ENCODE results near the gene PEX3.
"Not testable (repeated sequence)": the region's sequence is repeated elsewhere in the genome, so short reads cannot be mapped to it uniquely, and the experiment has no call there.

The PEX3 gene

DNA sequence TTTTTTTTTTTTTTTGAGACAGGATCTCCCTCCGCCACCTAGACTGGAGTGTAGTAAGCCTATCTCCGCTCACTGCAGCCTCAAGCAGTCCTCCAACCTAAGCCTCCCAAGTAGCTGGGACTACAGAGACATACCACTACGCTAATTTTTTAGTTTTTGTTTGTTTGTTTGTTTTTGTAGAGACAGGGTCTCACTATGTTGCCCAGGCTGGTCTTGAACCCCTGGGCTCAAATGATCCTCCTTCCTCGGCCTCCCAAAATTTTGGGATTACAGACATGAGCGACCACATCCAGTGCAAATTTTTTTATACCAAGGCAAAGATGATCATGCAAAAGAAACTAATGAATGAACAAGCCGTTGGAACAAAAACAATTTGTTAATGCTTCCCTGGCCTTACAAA, 55.6 kb downstream of the PEX3 start:
- no peak for DNase-seq (ENCODE audit: low read depth, low spot score)

GRCh38 chr6:143506620-143507019, 56.0 kb downstream of the PEX3 start:
- no peak for DNase-seq (ENCODE audit: low read depth, low spot score)

- DNase-seq (ENCODE audit: low read depth, low spot score) = no peak
Observed at GRCh38 chr6:143507358-143508145, 56.9 kb downstream of the PEX3 start.

GRCh38 chr6:143510326-143510725, 59.7 kb downstream of the PEX3 start:
- DNase-seq (ENCODE audit: low read depth, low spot score) = not testable (repeated sequence)

DNA sequence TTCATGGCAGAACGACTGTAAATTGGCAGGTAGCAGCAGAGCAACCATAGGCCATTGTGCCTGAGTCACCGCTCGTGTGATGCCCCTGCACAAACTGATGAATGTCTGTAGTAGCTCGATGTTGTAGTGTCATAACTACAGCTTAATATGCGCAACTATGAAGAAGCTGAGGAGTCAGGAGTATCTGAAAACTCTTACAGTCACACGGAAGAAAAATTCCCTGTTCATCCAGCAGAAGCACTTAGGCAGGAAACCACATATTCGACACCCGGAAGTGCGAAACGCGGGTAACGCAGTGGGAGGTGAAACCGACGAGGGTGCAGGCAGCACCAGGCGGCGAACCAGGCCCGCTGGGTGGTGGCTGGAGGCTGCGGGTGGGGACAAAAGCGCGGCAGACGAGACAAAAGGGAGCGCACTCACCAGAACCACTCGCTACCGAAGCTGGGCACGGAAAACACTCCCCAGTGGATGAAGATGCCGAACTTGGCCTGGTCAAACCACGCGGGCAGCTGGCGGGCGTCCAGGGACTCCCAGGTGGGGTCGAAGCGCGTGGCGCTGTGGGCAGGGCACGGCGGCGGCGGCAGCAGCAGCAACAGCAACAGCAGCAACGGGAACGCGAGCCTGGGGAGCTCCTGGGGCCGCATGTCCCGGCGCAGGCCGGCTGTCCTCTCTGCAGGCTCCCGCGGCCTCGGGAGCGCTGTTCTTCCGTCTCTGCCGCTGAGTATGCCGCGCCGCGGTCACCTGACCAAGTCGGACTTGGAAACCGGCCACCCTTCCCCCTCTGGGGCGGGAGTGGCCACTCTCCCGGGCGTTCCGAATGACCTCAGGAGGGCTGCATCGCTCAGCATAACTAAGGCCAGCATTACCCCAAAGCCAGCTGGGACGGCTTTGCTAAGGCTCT, 60.6 kb downstream of the PEX3 start, which contains the start of gene FUCA2:
Gene FUCA2 (minus strand): TSS at position 730 of the 901 bp plus-strand sequence. CDS start 86 bp downstream, at position 644.
- peak; percentile 93 for DNase-seq (ENCODE audit: low read depth, low spot score)

- DNase-seq (ENCODE audit: low read depth, low spot score) = peak; percentile 53
Observed at GRCh38 chr6:143513410-143513809, 62.8 kb downstream of the PEX3 start.

DNA sequence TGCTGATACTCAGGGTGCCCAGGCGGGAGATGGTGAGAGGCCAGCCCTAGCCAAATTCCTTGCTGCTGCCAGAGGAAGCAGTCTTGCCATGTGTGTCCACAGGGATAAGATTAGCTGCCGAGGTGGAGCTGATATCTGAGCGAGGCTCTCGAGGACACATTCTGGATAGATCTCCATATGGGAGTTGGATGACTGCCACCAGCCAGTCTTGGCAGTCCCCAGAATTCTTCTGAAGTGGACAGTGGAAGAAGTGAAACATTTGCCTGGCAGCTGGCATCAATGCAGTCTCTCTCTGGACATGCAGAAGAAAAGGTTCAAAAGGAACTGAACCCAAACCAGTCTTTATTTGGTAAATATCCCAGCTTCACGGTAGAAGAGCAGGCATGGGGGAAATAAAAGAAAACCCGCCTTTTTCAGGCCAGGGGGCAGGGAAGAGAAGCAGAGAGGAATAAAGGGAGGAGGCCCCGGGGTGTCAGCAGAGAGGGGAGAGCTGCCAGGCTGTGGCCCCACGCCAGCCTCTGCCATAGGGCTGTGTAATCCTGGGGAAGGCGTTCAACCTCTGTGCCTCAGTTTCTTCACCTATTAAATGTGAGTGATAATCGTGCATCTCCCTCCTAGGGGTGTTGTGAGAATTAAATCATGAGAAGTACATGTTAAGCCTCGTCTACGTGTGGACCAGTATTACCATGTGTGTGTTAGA, 64.6 kb downstream of the PEX3 start:
- no peak for DNase-seq (ENCODE audit: low read depth, low spot score)

GRCh38 chr6:143515766-143516355, 65.3 kb downstream of the PEX3 start:
- no peak for DNase-seq (ENCODE audit: low read depth, low spot score)

DNA sequence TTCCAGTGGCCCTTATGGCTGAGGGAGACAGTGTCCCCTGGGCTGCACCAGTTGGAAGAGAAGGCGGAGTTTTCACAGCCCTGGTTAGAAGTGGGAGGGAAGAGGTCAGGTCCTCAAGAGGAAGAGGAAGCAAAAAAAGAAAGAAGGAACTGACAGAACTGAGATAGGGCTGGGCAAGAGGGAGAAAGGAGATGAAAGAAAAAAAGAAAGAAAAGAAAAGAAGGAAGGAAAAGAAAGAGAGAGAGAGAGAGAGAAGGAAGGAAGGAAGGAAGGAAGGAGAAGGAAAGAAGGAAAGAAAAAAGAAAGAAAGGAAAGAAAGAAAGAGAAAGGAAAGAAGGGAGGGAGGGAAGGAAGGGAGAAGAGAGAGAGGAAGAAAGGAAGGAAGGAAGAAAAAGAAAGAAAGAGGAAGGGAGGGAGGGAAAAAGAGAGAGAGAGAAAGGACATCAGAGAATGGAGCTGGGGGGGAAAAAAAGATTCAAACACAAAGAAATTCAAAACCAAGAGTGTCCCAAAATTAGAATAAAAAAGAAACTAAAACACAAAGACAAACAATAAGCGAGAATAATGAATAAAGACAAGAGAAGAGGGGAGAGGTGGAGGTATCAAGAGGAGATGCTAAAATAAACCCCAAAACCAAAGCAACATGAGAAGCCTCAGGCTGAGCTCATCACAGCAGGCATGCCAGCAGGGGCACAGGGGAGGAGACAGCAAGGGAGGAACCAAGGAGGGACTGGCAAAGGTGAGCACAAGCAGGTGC, 66.3 kb downstream of the PEX3 start:
- DNase-seq (ENCODE audit: low read depth, low spot score) = no peak

DNA sequence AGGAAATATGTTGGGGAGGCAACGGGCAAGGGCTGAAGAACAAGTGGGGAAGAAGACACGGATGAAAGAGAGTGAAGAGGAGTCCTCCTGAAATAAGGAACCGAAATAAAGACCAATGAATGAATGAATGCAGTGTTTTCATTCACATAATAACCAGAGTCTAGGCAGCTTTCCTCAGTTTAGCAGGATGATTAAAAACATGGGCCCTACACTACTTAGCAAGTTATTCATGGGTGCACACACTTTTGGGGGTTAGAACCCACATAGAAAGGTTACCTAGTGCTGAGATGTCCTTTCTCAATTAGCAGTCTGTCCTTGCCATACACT, 66.8 kb downstream of the PEX3 start:
- no peak for DNase-seq (ENCODE audit: low read depth, low spot score)

- no peak for DNase-seq (ENCODE audit: low read depth, low spot score)
Observed at GRCh38 chr6:143522039-143522600, 71.5 kb downstream of the PEX3 start.

DNA sequence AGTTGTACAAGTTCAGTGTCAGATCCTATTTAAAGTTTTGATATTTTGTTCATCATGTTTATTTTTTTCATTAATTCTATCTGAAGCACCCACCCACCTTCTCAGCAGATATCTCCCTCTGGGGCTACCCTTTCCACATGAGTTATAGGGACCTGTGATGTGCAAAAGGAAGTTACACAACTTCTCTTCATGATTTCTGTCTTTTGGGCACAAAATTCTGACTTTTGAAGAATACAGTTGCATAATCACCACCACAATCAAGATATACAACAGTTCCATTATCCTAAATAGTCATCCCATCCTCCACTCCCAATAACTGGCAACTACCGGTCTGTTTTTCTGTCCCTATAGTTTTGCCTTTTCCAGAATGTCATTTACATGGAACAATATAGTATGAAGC, 74.8 kb downstream of the PEX3 start:
- no peak for DNase-seq (ENCODE audit: low read depth, low spot score)

DNA sequence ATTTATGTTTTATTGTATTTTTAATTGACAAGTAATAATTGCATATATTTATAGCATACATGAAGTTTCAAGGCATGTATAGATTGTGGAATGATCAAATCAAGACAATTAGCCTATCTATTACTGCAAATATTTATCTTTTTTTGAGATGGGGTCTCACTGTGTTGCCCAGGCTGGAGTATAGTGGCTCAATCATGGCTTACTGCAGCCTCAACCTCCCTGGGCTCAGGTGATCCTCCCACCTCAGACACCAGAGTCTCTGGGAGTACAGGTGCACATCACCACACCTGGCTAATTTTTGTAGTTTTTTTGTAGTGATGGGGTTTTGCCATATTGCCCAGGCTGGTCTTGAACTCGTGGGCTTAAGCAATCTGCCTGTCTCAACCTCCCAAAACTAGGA, 77.1 kb downstream of the PEX3 start:
- DNase-seq (ENCODE audit: low read depth, low spot score) = no peak

GRCh38 chr6:143528164-143528811, 77.7 kb downstream of the PEX3 start:
- no peak for DNase-seq (ENCODE audit: low read depth, low spot score)

GRCh38 chr6:143529095-143529494, 78.5 kb downstream of the PEX3 start:
- no peak for DNase-seq (ENCODE audit: low read depth, low spot score)

- no peak for DNase-seq (ENCODE audit: low read depth, low spot score)
Observed at GRCh38 chr6:143531720-143532499, 81.3 kb downstream of the PEX3 start.

DNA sequence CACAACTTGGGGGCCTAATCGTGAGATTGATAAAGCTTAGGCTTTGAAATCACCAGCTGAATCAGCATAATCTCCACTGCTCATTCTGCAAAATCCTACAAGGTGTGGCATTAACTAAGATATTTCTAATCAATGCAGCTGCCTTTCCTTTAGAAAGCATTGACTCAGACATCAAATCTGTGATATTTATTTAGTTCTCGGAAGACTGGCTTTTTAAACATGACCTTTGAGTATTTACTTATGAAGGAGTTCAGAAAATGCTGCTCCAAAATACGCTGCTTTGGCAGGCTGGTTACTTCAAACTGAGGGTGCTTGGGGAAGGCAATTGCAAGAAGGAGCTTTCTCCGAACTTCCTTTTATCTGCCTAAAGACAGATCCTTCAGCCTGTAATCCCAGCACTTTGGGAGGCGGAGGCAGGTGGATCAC, 84.6 kb downstream of the PEX3 start:
- DNase-seq (ENCODE audit: low read depth, low spot score) = no peak

- peak; percentile 42 for DNase-seq (ENCODE audit: low read depth, low spot score)
Observed at GRCh38 chr6:143536461-143536865, 85.9 kb downstream of the PEX3 start.

Data from ELF-1 (cell line).